ENCODE results near the gene GPR78. TPM values are rescaled to one million over a fixed set of nuclear protein-coding genes. Genes with fewer than 3 reads are reported as not detected.

The GPR78 gene
- total RNA-seq, 1 experiment from 2014 or later, result 5.7 TPM

DNA sequence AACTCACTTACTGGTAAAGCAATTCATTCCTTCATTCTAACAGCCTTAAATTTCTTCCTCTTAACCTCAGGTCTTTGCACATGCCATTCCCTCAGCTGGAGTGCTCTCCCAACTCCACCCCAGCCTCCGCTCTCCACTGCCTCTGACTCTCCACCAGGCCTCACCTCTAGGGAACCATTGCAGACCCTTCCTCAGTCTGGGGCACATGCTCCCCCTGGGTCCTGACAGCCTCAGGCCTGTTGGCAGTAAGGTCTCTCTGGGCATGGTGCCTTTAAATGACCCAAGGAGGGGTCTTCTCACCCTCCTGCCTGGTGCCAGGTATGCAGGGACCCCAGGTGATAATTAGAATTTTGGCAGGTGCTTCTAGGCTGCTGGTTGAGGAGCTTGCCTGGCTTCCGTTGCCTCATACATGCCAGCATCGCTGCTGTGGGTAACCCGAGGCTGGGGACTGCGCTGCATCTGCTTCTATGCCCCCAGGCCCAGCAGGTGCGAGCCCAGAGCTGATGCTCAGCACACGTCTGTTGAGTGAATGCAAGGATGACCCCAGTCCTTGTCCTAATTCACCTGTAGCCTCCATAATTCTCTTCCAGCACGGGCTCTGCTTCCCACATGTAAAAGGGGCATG is 27.5 kb upstream of the GPR78 start (continued):
- TF ChIP-seq MXD4 (CRISPR knock-in tag; IDR thresholded peaks at IDR 0.05; ENCODE audit: borderline replicate concordance), result no peak
- no peak for TF ChIP-seq ESRRA (CRISPR knock-in tag; IDR thresholded peaks at IDR 0.05; ENCODE audit: borderline replicate concordance)
- no peak for TF ChIP-seq TEAD1 (CRISPR knock-in tag; IDR thresholded peaks at IDR 0.05)
- no peak for TF ChIP-seq SP1 (CRISPR knock-in tag; conservative IDR thresholded peaks at IDR 0.05)
- no peak for TF ChIP-seq NFYB (CRISPR knock-in tag; conservative IDR thresholded peaks at IDR 0.05; ENCODE audit: low read depth)
- TF ChIP-seq, protein P1, sequence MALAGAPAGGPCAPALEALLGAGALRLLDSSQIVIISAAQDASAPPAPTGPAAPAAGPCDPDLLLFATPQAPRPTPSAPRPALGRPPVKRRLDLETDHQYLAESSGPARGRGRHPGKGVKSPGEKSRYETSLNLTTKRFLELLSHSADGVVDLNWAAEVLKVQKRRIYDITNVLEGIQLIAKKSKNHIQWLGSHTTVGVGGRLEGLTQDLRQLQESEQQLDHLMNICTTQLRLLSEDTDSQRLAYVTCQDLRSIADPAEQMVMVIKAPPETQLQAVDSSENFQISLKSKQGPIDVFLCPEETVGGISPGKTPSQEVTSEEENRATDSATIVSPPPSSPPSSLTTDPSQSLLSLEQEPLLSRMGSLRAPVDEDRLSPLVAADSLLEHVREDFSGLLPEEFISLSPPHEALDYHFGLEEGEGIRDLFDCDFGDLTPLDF (CRISPR knock-in tag; IDR thresholded peaks at IDR 0.05), result no peak
- TF ChIP-seq, protein P2, sequence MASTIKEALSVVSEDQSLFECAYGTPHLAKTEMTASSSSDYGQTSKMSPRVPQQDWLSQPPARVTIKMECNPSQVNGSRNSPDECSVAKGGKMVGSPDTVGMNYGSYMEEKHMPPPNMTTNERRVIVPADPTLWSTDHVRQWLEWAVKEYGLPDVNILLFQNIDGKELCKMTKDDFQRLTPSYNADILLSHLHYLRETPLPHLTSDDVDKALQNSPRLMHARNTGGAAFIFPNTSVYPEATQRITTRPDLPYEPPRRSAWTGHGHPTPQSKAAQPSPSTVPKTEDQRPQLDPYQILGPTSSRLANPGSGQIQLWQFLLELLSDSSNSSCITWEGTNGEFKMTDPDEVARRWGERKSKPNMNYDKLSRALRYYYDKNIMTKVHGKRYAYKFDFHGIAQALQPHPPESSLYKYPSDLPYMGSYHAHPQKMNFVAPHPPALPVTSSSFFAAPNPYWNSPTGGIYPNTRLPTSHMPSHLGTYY (CRISPR knock-in tag; IDR thresholded peaks at IDR 0.05), result no peak
- no peak for TF ChIP-seq ZNF121 (CRISPR knock-in tag; IDR thresholded peaks at IDR 0.05)

GRCh38 chr4:8553216-8553615 is 27.0 kb upstream of the GPR78 start:
- H3K4me3 Mint-ChIP-seq, result no peak overlapping the region
- H3K27me3 Mint-ChIP-seq (ENCODE audit: low read depth), result no peaks in the 10 kb centered on the region
- DNase-seq (ENCODE audit: low spot score) (no peak), ATAC-seq (no peak)
- no peaks in the 10 kb centered on the region for H3K9me3 Mint-ChIP-seq
- H3K36me3 Mint-ChIP-seq, result no peaks in the 10 kb centered on the region
- TF ChIP-seq JAZF1 (CRISPR knock-in tag; IDR thresholded peaks at IDR 0.05), result no peak
- TF ChIP-seq, protein P3, sequence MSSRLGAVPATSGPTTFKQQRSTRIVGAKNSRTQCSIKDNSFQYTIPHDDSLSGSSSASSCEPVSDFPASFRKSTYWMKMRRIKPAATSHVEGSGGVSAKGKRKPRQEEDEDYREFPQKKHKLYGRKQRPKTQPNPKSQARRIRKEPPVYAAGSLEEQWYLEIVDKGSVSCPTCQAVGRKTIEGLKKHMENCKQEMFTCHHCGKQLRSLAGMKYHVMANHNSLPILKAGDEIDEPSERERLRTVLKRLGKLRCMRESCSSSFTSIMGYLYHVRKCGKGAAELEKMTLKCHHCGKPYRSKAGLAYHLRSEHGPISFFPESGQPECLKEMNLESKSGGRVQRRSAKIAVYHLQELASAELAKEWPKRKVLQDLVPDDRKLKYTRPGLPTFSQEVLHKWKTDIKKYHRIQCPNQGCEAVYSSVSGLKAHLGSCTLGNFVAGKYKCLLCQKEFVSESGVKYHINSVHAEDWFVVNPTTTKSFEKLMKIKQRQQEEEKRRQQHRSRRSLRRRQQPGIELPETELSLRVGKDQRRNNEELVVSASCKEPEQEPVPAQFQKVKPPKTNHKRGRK (CRISPR knock-in tag; IDR thresholded peaks at IDR 0.05; ENCODE audit: borderline replicate concordance), result no peak
- no peak for TF ChIP-seq EMX1 (CRISPR knock-in tag; IDR thresholded peaks at IDR 0.05)
- TF ChIP-seq ZNF317 (CRISPR knock-in tag; IDR thresholded peaks at IDR 0.05; ENCODE audit: borderline replicate concordance, low read depth), result no peak
- no peak for TF ChIP-seq ZMAT4 (CRISPR knock-in tag; IDR thresholded peaks at IDR 0.05)
- no peak for TF ChIP-seq USF2 (CRISPR knock-in tag; IDR thresholded peaks at IDR 0.05)
- TF ChIP-seq ATF1 (CRISPR knock-in tag; IDR thresholded peaks at IDR 0.05), result no peak
- ChIA-PET CTCF (interaction anchor here (1.7 kb wide), 1 partner anchor 54 kb away, joined by 6 read pairs; no protein-coding TSS in a partner anchor), POLR2A (no interaction called here)
- 0 out of 2 replicates have a peak, but pooled peaks cover 2% of the 10 kb centered on the region for H3K4me1 Mint-ChIP-seq
- no peak overlapping the region for H3K27ac Mint-ChIP-seq

GRCh38 chr4:8553991-8554405 is 26.2 kb upstream of the GPR78 start:
- TF ChIP-seq OVOL2 (CRISPR knock-in tag; IDR thresholded peaks at IDR 0.05; ENCODE audit: borderline replicate concordance), result no peak
- TF ChIP-seq PRRX2 (CRISPR knock-in tag; IDR thresholded peaks at IDR 0.05), result no peak
- no peak for TF ChIP-seq ZNF263 (CRISPR knock-in tag; IDR thresholded peaks at IDR 0.05; ENCODE audit: low read depth)
- no peak for TF ChIP-seq ZNF416 (CRISPR knock-in tag; IDR thresholded peaks at IDR 0.05)
- TF ChIP-seq FOXK1 (CRISPR knock-in tag; IDR thresholded peaks at IDR 0.05), result no peak
- no peak for TF ChIP-seq CBFB (CRISPR knock-in tag; IDR thresholded peaks at IDR 0.05; ENCODE audit: low read depth)
- POLR2A ChIA-PET, result no interaction called here
- H3K27ac Mint-ChIP-seq, result no peak overlapping the region

More at GRCh38 chr4:8553991-8554405, 26.2 kb upstream of the GPR78 start:
- peak; percentile 46 for ATAC-seq
- no peak for DNase-seq (ENCODE audit: low spot score)
- Mint-ChIP-seq H3K27me3 (ENCODE audit: low read depth) (no peaks in the 10 kb centered on the region), H3K36me3 (no peaks in the 10 kb centered on the region), H3K4me1 (0 out of 2 replicates have a peak, but pooled peaks cover 2% of the 10 kb centered on the region), H3K4me3 (no peak overlapping the region), H3K9me3 (no peaks in the 10 kb centered on the region)
- CTCF ChIA-PET, result interaction anchor here (1.7 kb wide), 1 partner anchor 53 kb away, joined by 6 read pairs; no protein-coding TSS in a partner anchor
